NCI-H1436 (cell line): ENCODE measurements around the gene BCORL1.

Experiments used
- DNase-seq: peaks from one replicate; lab custom pipeline; 2025; lab: John Stamatoyannopoulos, UW

Gene BCORL1

DNA sequence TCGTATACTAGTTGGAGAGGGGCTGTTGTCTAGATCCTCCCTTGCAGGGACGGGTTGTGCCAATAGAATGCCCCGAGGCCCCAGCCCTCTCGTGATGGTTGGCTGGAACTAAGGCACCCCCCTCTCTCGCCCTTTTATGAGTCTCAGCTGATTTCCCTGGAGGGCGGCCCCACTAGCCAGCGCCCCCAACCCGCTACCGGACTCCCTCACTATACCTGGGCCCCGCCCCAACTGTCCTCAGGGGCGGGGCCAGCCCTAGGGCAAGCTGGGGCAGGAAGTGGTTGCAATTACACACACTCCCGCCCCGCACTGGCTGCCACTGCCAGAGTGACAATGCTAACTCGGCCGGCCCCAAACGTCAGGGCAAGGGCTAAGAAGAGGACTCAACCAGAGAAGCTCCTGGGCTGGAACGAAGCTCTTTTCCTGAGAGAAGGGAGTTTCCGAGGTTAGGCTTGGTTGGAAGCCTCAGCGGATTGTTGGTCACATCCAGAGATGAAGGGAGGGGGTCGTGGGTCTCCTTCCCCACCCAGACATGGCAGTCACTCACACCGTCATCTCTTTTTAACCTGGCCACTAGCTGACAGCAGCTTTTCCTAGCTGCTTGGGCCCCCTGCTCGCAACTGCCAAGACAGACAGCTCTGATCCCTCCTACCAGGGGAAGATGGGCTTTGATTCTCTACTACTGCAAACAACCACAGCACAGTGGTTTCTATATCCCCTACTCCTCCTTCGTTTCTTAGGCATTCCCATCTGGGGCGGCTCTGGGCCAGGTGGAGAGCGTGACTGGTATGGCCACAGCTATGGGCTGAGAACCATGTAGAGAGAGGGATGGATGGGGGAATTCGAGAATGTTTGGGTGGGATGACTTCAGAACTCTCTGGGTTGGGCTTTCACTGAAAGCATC lies 21.0 kb upstream of the BCORL1 start:
- DNase-seq: peak; percentile 58

DNA sequence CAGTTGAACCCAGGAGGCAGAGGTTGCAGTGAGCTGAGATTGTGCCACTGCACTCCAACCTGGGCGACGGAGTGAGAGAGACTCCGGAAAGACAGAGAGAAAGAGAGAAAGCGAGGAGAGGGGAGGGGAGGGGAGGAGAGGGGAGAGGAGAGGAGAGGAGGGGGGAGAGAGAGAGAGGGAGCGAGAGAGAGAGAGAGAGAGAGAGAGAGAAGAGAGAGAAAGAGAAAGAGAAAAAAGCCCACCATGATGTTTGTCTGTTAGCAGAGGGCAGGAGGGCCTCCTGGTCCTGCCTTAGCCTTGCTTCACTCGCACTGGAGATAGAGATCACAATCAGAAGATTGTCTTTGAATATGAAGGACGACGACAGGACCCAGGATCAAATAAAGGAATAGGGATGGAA lies 18.7 kb upstream of the BCORL1 start:
- DNase-seq: no peak

DNA sequence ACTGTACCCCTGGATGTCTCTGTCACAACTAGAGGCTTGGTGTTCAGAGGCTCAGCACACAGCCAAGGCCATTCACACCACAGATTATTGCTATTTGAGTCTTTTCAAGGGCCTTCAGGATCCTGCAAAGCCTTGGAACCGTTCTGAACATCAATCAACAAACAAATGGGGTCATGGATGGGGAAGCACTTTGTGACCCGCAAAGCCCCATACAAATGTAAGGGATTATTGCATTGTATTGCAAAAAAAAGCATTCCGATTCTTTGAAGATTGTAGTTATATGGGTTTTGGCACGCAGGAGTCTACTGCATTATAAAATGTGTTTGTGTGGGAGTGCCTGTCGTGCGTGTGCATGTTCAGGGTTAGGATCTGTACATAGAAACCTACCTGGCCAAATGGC lies 17.3 kb upstream of the BCORL1 start:
- no peak for DNase-seq

DNA sequence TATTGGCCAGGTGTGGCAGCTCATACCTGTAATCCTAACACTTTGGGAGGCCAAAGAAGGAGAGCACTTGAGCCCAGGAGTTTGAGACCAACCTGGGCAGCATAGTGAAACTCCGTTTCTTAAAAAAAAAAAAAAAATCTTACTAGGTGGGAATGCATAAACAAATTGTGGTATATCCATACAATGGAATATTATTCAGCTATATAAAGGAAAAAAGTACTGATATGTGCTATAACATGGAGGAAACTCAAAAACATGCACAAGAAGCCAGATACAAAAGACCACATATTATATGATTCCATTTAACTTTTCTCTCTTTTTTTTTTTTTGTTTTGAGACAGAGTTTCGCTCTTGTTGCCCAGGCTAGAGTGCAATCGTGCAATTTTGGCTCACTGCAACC lies 13.5 kb upstream of the BCORL1 start:
- DNase-seq: no peak

DNA sequence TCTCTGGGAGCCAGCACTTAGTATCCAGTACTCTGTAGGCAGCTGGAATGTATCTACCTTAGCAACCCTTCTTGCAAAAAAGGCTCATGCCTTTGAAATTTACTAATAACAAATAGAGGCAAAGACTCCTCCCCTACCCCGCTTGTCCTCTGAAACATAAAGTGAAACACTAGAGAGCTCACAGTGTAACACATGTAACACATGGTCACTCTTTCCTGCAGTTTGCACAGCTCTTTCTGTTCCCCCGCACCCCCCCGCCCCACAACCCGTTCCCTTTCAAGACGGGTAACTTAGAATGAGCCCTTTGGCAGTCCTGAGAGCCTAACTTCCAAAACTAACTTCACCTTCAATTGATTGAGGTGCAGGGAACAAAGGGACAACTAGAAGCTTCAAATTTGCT lies 6.0 kb upstream of the BCORL1 start:
- DNase-seq: no peak

DNA sequence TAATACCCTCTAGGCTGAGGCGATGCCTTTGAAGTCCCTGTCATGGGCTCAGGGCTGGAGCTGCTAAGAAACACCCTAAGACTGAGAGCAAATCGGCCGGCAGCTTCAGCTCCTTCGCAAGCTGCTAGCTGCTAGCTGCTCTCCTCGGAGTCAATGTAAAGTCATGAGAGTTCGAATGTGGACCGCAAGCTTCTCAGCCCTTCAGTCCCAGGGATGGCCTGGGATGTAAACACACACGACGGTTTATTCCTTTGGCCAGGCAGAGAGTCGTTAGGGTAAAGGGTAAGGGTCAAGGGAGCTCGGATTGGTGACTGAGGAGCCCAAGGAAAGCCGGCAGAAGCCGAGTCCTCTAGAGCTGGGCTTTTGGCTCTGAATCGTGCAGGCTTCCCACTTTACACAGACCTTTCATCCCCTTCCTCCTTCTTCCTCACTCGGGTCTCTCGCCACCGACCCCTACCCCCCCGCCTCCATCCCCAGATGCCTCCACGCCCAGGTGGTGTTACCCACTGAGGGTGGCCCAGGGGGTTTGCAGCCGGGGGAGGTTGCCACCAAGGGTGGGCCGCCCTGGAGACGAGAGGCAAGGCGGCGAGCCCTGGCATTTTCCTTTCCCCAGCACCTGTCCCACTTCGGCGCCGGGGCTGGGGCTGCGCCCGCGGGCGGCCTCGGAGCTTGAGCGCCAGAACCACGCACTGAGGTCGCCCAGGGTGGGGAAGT lies 3.1 kb upstream of the BCORL1 start:
- DNase-seq: no peak

DNA sequence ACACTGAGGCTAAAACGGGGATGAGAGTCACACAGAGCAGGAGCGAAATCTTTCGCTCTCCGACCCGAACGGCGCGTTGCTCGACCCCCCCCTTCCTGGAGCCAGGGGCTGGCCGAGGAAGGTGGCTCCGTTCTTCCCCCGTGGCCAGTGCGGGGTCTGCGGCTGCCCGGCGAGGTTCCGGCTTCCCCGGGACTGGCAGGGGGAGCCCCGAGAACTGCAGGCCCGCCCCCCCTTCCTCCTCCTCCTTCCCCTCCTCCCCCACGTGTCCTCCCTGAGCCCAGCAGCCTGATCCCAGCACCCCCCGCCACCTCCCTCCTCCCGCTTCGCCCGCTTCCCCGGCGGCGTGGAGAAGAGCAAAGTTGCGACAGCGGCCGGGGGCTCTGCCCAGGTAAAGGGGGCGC lies 2.4 kb upstream of the BCORL1 start:
- no peak for DNase-seq

DNA sequence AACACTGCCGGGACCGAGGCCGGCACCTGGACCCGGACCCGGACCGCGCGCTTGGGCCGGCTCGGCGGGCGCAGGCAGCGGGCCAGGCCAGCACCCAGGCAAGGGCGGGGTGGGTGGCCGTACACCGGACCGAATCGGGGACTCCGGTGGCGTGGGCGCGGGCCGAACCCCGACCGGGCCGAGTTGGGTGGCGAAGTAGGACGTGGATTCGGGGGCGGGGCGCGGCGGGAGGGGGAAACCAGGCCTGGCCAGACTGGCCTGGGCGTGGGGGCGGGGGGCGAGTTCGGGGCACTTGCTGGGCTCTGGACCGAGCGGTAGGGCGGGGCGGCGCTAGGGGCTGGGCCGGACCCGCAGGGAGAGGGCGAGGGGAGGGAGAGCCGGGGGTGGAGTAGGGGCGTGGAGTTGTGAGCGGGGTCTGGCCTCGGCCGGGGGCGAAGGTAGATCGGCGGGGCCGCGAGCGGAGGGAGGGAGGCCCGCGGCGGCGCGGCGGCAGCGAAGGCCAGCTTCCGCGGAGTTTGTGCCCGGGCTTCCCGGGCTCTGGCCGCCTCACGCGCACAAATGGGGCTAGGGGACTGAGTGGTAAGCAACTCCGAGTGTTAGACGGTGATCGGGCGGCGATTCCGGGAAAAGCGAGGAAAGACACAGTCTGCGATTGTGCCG lies 1.8 kb upstream of the BCORL1 start:
- no peak for DNase-seq

DNA sequence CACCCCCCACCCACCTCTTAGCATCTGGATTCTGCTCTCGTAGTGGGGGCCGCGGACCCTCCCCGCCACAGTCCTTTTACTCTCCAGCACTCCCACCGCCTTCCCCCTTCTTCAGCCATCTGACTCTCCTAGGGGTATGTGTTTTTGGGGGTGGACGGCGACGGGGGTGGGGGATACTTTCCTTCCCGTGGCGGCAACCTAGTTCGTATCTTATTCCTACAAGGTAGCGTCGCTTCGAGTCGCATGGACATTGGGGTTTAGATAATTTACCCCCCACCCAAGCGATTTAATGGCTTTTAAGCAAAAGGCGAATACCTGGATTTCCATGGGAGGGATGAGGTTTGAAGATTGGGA lies 1.3 kb upstream of the BCORL1 start:
- DNase-seq: no peak

DNA sequence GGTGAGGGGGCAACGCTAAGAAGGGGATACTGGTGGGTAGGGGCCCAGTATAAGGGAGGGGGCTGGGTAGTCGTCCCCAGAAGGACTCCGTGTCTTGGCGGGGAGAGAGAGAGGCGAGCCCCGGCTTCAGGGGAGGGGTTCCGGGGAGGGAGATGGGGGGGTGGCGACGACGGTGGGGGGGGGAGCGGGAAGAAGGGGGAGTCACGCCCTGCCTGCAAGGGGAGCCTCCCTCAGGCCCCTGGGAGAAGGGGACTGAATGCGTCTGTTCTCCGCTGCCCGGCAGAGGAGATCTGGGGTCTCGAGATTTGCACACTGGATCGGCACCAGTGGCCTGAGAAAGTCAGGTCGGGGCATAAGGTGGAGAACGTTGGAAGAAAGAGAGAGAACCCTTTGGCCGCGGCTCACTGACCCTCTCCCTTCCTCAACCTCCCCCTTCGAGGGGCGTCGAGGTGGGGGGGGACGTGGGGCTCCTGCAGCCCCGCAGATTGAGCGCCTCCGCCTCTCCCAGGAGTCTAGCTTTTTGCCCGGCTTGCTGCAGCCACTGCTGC lies 609 bp upstream of the BCORL1 start:
- no peak for DNase-seq

DNA sequence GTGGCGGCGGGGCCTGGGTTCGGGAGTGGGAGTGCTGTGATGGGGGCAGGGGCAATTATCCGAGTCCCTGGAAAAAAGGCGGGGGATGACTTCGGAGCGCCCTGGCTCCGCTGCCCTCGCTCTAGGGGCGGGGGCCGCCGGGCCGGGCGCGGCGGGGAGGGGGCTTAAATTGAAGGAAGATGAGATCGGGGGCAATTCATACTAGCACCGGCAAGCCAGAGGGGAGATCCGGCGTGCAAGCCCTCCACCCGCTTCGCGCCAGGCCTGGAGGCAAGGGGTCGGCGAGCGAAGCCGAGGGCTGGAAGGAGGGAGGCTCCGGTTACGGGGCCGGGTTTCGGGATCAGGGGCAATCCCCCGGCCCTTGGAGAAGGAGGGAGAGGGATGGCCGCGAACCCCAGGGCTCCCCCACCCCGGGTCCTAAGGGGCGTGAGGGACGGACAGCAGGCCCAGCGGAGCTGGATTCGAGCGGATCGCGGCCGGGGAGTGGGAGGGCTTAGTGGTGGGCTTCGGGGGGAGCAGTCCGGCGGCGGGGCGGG lies 1.2 kb downstream of the BCORL1 start:
- DNase-seq: no peak

DNA sequence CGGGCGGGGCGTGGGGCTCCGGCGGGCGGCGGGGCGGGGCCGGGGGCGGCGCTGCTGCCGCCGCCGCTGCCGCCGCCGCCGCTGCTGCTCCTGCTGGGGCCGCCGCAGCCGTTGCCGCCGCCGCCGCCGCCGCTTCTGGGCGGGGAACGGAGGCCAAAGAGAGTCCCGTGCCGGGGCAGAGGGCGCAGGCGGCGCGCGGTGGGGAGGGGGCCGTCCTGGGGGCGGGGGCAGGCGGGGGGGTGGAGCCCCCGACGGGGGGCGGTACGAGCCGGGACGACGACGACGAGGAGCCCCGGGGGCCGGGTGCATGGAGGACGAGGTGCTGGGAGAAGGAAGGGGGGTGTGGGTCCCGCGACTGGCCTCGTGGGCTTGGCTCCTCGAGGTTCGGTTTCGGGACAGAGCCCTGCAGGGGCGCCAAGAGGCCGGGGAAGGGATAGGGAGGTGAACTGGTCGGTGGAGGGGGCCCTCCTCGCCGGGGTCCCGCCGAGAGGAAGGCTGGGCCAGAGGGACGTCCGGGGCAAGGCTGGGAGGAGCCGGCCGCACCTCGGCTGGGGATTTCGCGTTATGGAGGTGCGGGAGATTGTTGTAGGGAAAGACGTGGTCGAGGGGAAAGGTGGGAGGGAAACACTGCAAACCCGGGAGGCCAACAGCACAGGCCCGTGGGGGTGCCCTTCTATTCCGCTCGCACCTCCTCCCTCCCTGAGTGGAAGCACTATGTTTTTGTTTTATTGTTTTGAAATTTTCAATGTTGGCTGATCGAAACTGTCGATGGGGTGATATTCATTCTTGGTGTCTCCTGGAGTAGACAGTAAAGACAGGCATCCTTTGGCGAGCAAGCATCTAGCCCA lies 1.9 kb downstream of the BCORL1 start:
- DNase-seq: no peak

DNA sequence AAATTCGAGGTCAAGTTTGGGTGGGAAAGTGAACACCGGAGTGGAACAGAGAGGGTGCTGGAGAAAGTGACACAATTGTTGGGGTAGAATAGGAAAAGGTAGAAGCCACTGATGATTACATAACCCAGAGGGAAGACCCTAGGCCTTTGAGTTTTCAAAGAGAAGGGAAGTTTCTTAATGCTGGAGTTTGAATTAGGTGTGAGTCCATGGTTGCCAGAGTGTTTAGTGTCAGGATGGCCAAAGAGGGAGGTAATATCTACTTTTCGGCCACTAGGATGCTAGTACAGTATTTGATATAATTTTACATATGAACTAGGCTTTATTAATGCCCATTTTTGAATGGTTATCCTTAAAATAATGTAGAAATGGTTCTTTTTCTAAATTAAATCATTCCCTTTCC lies 5.4 kb downstream of the BCORL1 start:
- no peak for DNase-seq

DNA sequence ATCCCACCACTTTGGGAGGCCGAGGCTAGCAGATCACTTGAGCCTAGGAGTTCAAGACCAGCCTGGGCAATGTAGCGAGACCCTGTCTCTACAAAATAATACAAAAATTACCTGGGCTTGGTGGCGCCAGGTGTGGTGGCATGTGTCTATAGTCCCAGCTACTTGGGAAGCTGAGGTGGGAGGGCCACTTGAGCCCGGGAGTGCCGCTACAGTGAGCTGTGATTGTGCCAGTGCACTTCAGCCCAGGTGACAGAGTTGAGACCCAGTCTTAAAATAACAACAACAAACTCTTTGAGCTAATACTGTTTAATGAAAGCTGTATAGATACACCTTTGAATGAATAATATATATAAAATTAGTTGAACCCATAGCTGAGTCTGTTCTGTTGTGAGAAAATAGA lies 9.7 kb downstream of the BCORL1 start:
- no peak for DNase-seq

DNA sequence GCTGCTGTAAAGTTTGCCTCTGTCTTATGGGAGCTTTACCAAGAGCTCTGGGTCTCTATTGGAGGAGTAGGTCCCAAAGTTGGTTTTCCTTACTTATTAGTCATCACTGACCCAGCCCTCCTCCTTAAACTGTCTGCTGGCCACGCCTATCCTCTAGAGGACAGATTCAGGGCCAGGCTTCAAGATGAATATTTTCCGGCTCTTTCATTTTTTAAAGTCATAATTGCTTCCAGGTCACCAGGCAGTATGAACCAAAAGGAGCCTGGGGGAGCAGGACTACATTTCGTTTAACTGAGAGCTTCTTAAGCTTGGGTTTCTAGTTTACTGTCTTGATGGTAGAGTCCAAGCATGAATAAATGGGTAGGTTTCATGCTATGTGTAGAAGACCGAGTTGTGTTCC lies 13.7 kb downstream of the BCORL1 start:
- DNase-seq: no peak

DNA sequence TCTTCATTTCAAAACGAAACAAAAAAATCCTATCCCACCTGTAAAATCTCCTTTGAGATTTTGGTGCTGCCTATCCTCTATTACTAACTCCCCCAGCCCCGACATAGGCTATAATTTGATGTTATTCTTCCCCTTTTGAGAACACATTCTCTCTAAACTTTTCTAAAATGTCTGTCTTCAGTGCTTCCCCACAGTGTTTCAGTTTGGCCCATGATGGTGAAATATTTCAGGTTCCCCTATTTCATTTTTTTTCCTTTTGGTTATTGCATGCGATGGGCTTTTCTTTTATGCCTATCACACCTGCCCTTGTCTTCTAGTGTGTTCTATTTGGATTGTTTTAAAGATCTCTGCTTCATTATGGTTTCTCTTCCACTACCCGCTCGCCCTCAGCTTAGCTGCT lies 14.7 kb downstream of the BCORL1 start:
- no peak for DNase-seq

DNA sequence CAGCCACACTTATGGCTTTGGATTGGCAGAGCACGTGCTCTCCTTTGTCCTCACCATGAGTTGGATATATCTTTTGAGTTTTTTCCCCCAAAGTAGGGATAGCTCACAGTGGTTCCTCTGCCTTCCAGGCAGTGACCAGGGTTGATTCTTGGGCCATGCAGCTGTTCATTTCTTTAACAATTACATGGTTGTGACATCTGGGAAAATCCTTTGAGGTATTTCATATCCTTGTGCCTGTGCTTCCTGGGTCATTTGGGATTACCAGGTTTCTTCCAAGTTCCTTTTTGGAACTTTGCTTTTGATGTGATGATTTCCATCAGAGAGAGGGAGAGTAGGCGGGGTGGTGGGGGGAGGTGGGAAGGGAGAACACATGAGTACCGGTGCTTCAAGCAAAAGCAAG lies 15.6 kb downstream of the BCORL1 start:
- DNase-seq: no peak

DNA sequence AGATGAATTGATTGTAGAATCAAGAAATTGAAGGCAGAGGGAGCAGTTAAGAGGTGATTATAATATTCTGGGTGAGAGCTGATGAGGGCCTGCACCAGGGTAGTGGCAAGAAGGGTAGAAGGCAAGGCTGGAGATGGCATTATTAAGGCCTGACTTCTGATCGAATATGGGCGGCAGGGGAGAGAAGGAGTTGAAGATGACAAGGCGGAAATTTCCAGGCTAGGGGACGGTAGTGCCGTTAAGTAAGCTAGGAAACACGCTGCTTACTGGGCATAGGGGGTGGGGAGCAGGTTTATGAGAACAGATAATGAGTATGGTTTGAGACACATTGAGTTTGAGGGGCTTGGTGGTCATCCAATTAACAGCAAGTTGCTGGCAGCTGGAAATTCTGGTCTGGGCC lies 19.5 kb downstream of the BCORL1 start:
- no peak for DNase-seq

DNA sequence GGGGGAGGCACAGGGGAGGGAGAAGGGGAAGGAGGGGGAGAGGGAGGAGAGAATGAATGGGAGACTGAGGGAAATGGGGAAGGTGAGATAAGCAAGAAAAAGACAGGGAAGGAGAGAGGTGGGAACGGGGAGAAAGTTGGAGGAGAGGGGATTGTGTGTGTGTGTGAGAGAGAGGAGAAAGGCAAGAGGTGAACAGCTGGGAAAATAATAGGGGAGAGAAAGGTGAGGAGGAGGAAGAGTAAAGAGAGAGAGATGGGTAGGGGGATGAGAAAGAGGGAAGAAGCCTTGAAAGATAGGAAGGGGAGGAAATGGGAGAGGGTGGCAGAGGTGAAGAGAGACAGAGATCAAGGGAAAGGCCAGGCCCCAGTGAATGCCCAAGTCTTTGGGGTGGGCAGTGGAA lies 20.1 kb downstream of the BCORL1 start:
- DNase-seq: no peak

DNA sequence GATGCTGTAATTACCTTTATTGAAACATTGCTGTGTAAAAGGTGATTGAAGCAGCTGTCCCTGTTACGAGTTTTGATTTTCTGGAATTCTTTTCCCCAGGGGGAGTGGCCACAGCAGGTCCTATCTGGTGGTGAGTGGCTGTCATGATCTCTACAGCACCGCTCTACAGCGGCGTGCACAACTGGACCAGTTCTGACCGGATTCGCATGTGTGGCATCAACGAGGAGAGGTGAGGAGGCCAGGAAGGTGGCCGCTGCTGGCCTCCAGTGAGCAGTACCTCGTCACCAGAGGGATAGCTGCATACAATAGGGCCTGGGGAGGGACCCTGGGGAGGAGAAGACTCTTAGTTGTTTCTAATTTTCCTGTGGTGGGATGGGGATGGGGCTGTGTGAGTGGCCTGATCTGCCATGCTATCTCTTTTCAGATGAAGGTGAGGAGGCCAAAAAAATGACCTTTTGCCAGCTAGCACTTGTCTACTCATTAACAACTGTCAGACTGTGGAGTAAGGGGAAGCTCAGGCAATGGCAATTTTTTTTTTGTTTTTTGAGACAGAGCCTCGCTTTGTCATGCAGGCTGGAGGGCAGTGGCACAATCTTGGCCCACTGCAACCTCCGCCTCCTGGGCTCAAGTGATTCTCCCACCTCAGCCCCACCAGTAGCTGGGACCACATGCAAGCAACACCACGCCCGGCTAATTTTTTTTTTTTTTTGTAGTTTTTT lies 22.8 kb downstream of the BCORL1 start:
- no peak for DNase-seq

DNA sequence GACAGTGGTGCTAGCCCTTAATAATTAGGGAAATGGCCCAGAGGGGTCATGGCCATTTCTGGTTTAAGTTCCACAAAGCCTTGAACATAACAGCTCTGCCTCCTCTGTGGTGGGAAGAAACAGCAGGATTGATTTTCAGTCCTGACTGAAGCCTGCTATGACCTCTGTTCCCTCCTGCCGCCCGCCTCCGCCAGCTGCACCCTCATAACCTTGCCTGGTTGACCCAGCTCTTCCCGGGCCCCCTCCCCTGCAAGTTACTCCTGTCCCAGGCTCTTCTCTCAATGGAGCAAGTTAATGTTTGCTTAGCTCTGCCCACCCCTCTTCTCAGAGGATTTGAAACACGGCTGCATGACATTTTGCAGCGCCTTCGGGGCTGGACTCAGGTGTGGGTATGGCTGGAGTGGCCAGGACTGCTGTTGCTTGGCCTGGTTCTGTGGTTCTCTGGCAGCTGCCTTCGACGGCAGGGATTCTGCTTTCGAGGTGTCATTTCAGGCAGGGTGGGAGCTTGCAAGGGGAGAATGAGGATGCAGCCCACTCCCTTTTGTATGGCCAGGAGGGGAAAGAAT lies 27.3 kb downstream of the BCORL1 start:
- no peak for DNase-seq
